Body of pancreas (tissue), 4 donors: Measurements from ENCODE around the gene ADAM17.

Experiments used
- POLR2A ChIP-seq, 3 donors: fragments of 450-650 bp; IDR thresholded peaks; one replicate each; pipeline ENCODE4 v1.6.1; 2016; ENCODE audit warnings: antibody characterized with exemption in 3 of 3, mild to moderate bottlenecking in 2 of 3
- TF ChIP-seq, protein P1 (sequence below), 7 experiments: fragments of 450-650 bp in 4 of 7; fragments of 200-600 bp in 3 of 7; sonication (generic) in 3 of 7; IDR thresholded peaks; one replicate each; pipeline ENCODE4 v1.5.1; 2016 to 2019; ENCODE audit warnings: antibody characterized with exemption in 7 of 7

DNA sequence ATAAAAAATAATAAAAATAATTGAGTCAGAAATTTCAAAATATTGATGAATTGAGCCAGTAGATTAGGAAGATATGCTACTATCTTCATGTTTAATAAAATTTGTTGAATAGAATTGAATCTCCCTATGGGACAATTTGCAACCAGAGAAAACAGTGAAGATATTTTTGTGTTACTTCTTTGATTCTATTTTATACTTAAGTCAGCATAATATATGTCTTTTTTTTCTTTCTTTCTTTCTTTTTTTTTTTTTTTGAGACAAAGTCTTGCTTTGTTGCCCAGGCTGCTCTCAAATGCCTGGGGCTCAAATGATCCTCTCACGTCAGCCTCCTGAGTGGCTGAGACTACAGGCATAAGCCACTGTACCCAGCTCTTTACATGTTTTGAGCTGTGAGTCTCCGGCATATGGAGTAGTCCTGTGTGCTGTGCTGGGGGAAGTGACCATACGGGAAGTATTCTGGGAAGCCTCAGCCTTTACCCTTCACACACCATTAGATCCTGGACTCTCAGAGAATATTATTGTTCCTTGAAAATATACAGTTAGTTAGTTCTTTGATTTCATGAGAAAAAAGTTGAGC is 95.1 kb downstream of the ADAM17 start:
- TF ChIP-seq, protein P1, sequence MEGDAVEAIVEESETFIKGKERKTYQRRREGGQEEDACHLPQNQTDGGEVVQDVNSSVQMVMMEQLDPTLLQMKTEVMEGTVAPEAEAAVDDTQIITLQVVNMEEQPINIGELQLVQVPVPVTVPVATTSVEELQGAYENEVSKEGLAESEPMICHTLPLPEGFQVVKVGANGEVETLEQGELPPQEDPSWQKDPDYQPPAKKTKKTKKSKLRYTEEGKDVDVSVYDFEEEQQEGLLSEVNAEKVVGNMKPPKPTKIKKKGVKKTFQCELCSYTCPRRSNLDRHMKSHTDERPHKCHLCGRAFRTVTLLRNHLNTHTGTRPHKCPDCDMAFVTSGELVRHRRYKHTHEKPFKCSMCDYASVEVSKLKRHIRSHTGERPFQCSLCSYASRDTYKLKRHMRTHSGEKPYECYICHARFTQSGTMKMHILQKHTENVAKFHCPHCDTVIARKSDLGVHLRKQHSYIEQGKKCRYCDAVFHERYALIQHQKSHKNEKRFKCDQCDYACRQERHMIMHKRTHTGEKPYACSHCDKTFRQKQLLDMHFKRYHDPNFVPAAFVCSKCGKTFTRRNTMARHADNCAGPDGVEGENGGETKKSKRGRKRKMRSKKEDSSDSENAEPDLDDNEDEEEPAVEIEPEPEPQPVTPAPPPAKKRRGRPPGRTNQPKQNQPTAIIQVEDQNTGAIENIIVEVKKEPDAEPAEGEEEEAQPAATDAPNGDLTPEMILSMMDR (IDR thresholded peaks at IDR 0.05), result no peak
- TF ChIP-seq POLR2A (IDR thresholded peaks at IDR 0.05), result no peak
